DND-41 (cell line): ENCODE measurements around the gene ISG20L2.
A peak's percentile ranks its signal among the peaks of the same experiment; 100 is the strongest.

Experiments
- ATAC-seq: fragments of 200-7000 bp; cut with Tn5 transposase; 3 replicates; pipeline ENCODE4 v1.9.1; 2021; ENCODE audit warnings: low read depth; ENCODE audit not compliant: insufficient read depth
- DNase-seq: peaks from one replicate; pipeline ENCODE4 v3.0.0-alpha.2; 2020
- H2AFZ ChIP-seq: 2 replicates; pipeline ENCODE4 v1.6.0; 2012; ENCODE audit warnings: low read depth, low read length
- H3K27ac ChIP-seq: 2 replicates; pipeline ENCODE4 v1.5.1; 2012; ENCODE audit warnings: low read length, inconsistent platforms
- H3K27me3 ChIP-seq: fragments of 200-600 bp; sonication (generic); 2 replicates; pipeline ENCODE4 v1.6.0; 2012; ENCODE audit warnings: low read length, mild to moderate bottlenecking, inconsistent platforms; ENCODE audit not compliant: insufficient read depth, poor library complexity
- H3K36me3 ChIP-seq: 2 replicates; pipeline ENCODE4 v1.5.1; 2012; ENCODE audit warnings: low read length, inconsistent platforms; ENCODE audit not compliant: insufficient read depth
- H3K4me1 ChIP-seq: 2 replicates; pipeline ENCODE4 v1.5.1; 2012; ENCODE audit warnings: mild to moderate bottlenecking, low read length; ENCODE audit not compliant: insufficient read depth
- H3K4me2 ChIP-seq: 2 replicates; pipeline ENCODE4 v1.6.0; 2012; ENCODE audit warnings: mild to moderate bottlenecking, moderate library complexity, low read length, inconsistent platforms; ENCODE audit not compliant: insufficient read depth
- H3K4me3 ChIP-seq, 2 experiments: fragments of 200-600 bp in 1 of 2; shearing (Covaris generic) in 1 of 2; 2 replicates each; pipeline ENCODE4 v1.5.1; 2012 to 2016; ENCODE audit warnings: inconsistent platforms in 2 of 2, low read length in 2 of 2, mild to moderate bottlenecking in 2 of 2, low read depth in 1 of 2, moderate library complexity in 1 of 2
- H3K79me2 ChIP-seq: 2 replicates; pipeline ENCODE4 v1.6.0; 2012; ENCODE audit warnings: low read length, inconsistent platforms; ENCODE audit not compliant: insufficient read depth
- H3K9ac ChIP-seq: 2 replicates; pipeline ENCODE4 v1.6.0; 2012; ENCODE audit warnings: low read depth, mild to moderate bottlenecking, inconsistent platforms, low read length, moderate library complexity
- H3K9me3 ChIP-seq: 2 replicates; pipeline ENCODE4 v1.5.1; 2012; ENCODE audit warnings: low read length, moderate library complexity, mild to moderate bottlenecking, inconsistent platforms; ENCODE audit not compliant: insufficient read depth, severe bottlenecking
- H4K20me1 ChIP-seq: 2 replicates; pipeline ENCODE4 v1.6.0; 2012; ENCODE audit warnings: low read length; ENCODE audit not compliant: insufficient read depth
- EZH2 ChIP-seq: IDR thresholded peaks from 3 replicates; pipeline ENCODE4 v1.6.1; 2012; ENCODE audit warnings: borderline replicate concordance, low read depth, mild to moderate bottlenecking, moderate library complexity, low read length, inconsistent platforms; ENCODE audit not compliant: severe bottlenecking
- TF ChIP-seq, protein P1 (sequence below): IDR thresholded peaks from 2 replicates; pipeline ENCODE4 v1.5.1; 2012; ENCODE audit warnings: borderline replicate concordance, low read length, moderate library complexity, mild to moderate bottlenecking; ENCODE audit not compliant: poor library complexity, severe bottlenecking; ENCODE audit errors: extremely low read depth

ISG20L2 gene

DNA sequence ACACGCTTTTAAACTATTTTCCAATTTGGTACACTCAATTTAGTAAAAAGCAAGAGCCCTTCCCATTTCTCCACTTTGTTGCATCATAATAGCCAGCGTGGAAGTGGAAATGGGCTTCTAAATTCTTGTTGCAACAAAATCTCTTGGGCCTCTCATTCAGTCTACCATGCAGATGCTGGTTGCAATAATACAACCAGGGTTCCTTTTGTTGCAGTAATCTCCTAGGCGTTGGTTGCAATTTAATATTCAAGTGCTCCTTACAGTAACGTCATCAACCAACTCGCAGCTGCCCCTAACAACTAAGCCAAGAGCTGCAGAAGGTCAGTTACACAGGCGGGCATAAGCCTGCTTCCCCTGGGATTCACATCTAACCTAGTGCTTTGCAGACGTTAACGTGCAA lies 25.7 kb upstream of the ISG20L2 start:
- no peak for DNase-seq
- Histone ChIP-seq H2AFZ (no peak overlapping the region), H3K4me1 (peaks cover 27% of the 10 kb centered on the region), H3K4me3 (no peak overlapping the region), H3K79me2 (peaks cover 57% of the 10 kb centered on the region), H3K36me3 (peaks cover 9% of the 10 kb centered on the region), H3K9ac (no peak overlapping the region), H3K27me3 (no peaks in the 10 kb centered on the region), H4K20me1 (peaks cover 11% of the 10 kb centered on the region), H3K27ac (no peak overlapping the region), H3K9me3 (no peaks in the 10 kb centered on the region), H3K4me2 (no peak overlapping the region)
- TF ChIP-seq, protein P1, sequence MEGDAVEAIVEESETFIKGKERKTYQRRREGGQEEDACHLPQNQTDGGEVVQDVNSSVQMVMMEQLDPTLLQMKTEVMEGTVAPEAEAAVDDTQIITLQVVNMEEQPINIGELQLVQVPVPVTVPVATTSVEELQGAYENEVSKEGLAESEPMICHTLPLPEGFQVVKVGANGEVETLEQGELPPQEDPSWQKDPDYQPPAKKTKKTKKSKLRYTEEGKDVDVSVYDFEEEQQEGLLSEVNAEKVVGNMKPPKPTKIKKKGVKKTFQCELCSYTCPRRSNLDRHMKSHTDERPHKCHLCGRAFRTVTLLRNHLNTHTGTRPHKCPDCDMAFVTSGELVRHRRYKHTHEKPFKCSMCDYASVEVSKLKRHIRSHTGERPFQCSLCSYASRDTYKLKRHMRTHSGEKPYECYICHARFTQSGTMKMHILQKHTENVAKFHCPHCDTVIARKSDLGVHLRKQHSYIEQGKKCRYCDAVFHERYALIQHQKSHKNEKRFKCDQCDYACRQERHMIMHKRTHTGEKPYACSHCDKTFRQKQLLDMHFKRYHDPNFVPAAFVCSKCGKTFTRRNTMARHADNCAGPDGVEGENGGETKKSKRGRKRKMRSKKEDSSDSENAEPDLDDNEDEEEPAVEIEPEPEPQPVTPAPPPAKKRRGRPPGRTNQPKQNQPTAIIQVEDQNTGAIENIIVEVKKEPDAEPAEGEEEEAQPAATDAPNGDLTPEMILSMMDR = no peak
- no peak for TF ChIP-seq EZH2
- ATAC-seq = no peak

DNA sequence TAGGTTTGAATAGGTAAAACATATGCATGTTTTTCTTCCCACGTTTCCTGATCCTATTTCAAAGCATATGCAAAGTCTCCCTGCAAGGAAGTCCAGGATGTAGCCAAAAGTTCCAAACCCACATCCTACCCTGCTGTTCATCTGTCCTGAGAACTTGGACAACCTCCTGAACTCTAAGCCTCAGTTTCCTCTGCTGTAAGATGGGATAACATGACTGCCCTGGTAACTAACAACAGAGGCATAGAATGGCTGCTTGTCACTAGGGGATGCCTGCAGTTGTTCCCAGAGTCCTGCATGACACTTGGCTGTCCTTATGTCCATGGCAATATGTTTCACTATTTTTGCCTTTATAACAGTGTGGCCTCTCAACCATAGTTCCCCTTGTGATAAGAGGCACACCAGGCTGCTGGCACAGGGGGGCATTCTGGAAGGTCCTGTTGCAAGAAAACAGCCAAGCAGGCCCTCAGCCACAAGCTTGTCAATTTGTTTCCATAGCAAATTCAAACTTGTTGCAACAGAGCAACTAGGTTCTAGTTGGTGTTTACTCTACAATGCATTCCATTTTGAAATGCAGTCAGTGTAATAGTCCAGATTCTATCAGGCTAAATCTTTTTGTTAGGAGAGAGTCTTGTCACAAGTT lies 24.4 kb upstream of the ISG20L2 start:
- TF ChIP-seq EZH2 = no peak
- TF ChIP-seq, protein P1 = no peak
- Histone ChIP-seq H4K20me1 (peaks cover 24% of the 10 kb centered on the region), H2AFZ (no peak overlapping the region), H3K4me2 (peak overlapping the region; percentile 88), H3K4me3 (peak overlapping the region; percentile 87 to 89; a peak in 3 of 4 replicates), H3K9ac (peak overlapping the region; percentile 97), H3K36me3 (peaks cover 21% of the 10 kb centered on the region), H3K9me3 (no peaks in the 10 kb centered on the region), H3K27me3 (no peaks in the 10 kb centered on the region), H3K79me2 (peaks cover 69% of the 10 kb centered on the region), H3K4me1 (peaks cover 39% of the 10 kb centered on the region), H3K27ac (peak overlapping the region; percentile 91)
- DNase-seq = no peak
- no peak for ATAC-seq

DNA sequence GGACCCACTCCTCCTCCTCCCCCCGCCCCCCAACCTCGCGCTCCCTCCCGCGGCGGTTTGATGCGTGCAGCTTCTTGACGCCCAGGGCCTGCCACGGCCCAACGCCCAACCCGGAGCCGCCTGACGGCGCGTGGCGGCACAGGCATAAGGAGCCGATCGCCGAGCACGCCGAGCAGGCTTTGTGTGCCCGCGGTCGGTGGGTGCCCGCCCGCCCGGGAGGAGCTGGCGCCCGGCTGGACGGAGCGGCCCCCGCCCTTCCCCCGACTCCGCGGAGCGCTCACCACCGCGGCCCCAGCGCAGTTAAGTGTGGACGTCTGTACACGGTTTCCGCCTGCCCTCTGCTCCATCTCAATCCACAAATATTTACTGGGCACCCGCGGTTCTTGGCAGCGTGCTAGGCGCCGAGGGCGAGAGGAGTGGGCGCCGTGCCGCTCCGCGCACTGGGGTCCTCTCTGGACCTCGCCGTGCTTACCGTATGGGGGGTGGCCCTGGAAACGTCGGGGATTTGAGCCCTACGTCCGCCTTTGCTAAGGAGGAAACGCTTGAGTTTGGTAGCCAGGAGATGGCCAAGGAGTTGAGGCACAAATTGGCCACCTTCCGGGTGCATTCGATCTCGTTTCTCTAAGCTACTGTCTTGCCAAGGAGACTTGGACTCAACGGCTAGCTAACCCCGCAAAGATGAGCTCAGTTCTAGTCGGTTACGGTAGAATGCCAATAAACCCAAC lies 23.4 kb upstream of the ISG20L2 start:
- Histone ChIP-seq H3K36me3 (peaks cover 29% of the 10 kb centered on the region), H4K20me1 (peaks cover 33% of the 10 kb centered on the region), H3K79me2 (peaks cover 80% of the 10 kb centered on the region), H3K9me3 (no peaks in the 10 kb centered on the region), H3K4me3 (peak overlapping the region; percentile 87 to 89), H3K27ac (peak overlapping the region; percentile 91), H3K27me3 (no peaks in the 10 kb centered on the region), H3K9ac (peak overlapping the region; percentile 97), H3K4me2 (peak overlapping the region; percentile 88), H2AFZ (peak overlapping the region; percentile 81), H3K4me1 (peaks cover 49% of the 10 kb centered on the region)
- TF ChIP-seq, protein P1 = no peak
- no peak for TF ChIP-seq EZH2
- ATAC-seq (peak; percentile 83), DNase-seq (peak; percentile 99)
